Right lobe of liver (tissue), 6 donors: Measurements from ENCODE around the gene FBXL17. TPM values are rescaled to one million over a fixed set of nuclear protein-coding genes. Genes with fewer than 3 reads are reported as not detected.

Experiments
- ATAC-seq, 4 donors: fragments of 200-7000 bp; cut with Tn5 transposase; one replicate each; pipeline ENCODE4 v1.9.1; 2020; ENCODE audit warnings: mild to moderate bottlenecking in 4 of 4, moderate library complexity in 4 of 4
- DNase-seq, 3 donors: peaks; one replicate each; pipeline ENCODE4 v3.0.0-alpha.2; 2020
- H3K27ac ChIP-seq, 3 donors: fragments of 200-600 bp; one replicate each; pipeline ENCODE4 v1.8.0; 2022
- H3K27me3 ChIP-seq, 2 donors: fragments of 200-600 bp; one replicate each; pipeline ENCODE4 v1.8.0; 2022
- H3K36me3 ChIP-seq, 4 donors: fragments of 200-600 bp; sonication (generic) in 1 of 4; one replicate each; pipeline versions ENCODE4 v1.5.1 to v1.8.0; 2017 to 2022; ENCODE audit warnings: control low read depth in 1 of 4
- H3K4me1 ChIP-seq, 4 donors: fragments of 200-600 bp; sonication (generic) in 1 of 4; one replicate each; pipeline versions ENCODE4 v1.5.1 to v1.8.0; 2017 to 2022; ENCODE audit warnings: control low read depth in 1 of 4
- H3K4me3 ChIP-seq, 3 donors: fragments of 200-600 bp; one replicate each; pipeline ENCODE4 v1.8.0; 2022
- H3K9me3 ChIP-seq, 4 donors: fragments of 200-600 bp; sonication (generic) in 1 of 4; one replicate each; pipeline versions ENCODE4 v1.5.1 to v1.8.0; 2017 to 2022; ENCODE audit warnings: control low read depth in 1 of 4
- CTCF ChIP-seq, 4 donors: fragments of 200-600 bp in 3 of 4; fragments of 450-650 bp in 1 of 4; IDR thresholded peaks; one replicate each; pipeline versions ENCODE4 v1.5.1 to v1.8.0; 2016 to 2022; ENCODE audit warnings: antibody characterized with exemption in 4 of 4, mild to moderate bottlenecking in 2 of 4
- POLR2A ChIP-seq: fragments of 450-650 bp; IDR thresholded peaks from one replicate; pipeline ENCODE4 v1.6.1; 2017; ENCODE audit warnings: antibody characterized with exemption, mild to moderate bottlenecking
- WGBS: methylation state at CpG from one replicate; pipeline ENCODE4 v1.1.6; 2018; ENCODE audit warnings: low coverage, low lambda C conversion rate; ENCODE audit not compliant: insufficient coverage; ENCODE audit errors: missing lambda C conversion rate; 5-methylcytosine and 5-hydroxymethylcytosine counted together
- intact Hi-C, 2 donors: fragments of 100-400 bp; cut with DNase I; formaldehyde crosslinking; loops; one replicate each; pipeline versions ENCODE4 v1.11.2 to v1.14.1; 2022
- total RNA-seq, 6 experiments: library from RNA; depleted of rRNA in 2 of 6; stranded (reverse); fragments of >200 nt in 2 of 6; fragmentation: NEBNext Ultra II Directional in 3 of 6; extraction: Animal tissue kit (Norgen Biotek cat#: 25700) in 3 of 6; gene quantifications; one replicate each; pipeline versions ENCODE4 v1.1.0 to v1.2.4, GENCODE V29; 2016 to 2023
- donor health status: DM: no; HTN: yes; CAD: no.
- donor health status: DM: no; HTN: no; CAD: no.
- donor health status: DM: no; HTN: no; CAD: no.
- donor health status: DM: no; HTN: yes; CAD: no.
- donor health status: DM: no; HTN: yes; CAD: no.

Gene FBXL17
- total RNA-seq, 6 experiments from 2014 or later, result 7.7 to 10.6 (median 9.1) TPM

DNA sequence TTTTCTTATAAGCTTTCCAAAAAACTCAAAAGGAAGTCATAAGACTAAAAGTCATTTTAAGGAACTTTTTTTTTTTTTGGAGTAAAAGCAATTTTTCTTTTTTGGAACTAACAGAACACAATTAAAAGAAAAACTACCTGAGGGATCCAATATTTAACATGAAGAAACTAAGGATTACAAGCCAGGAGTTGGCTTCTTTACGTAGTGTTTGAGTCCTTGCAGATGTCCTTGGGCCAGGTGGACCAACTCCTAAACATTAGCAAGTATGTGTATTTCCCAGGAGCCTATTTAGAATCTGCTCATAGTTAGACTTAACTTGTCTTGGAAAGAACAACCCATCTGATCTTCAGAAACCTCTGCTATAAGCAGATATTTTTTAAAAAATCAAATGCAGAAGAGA, 557.1 kb downstream of the FBXL17 start:
- Histone ChIP-seq H3K36me3 (no peaks in the 10 kb centered on the region), H3K27me3 (no peaks in the 10 kb centered on the region), H3K27ac (no peak overlapping the region), H3K4me1 (no peaks in the 10 kb centered on the region), H3K4me3 (no peak overlapping the region), H3K9me3 (no peaks in the 10 kb centered on the region)
- DNase-seq (no peak), ATAC-seq (no peak)
- intact Hi-C loops, result no loop called here
- no peak for TF ChIP-seq POLR2A
- no peak for TF ChIP-seq CTCF (IDR thresholded peaks at IDR 0.05)
- WGBS, result 44% methylated on average over 1 of the region's 1 CpG

- DNase-seq, result no peak
- no peak for ATAC-seq
- H3K4me3 ChIP-seq, result no peak overlapping the region
- H3K27ac ChIP-seq, result no peak overlapping the region
- H3K9me3 ChIP-seq, result no peaks in the 10 kb centered on the region
- H3K27me3 ChIP-seq, result no peaks in the 10 kb centered on the region
- intact Hi-C loops, result no loop called here
- H3K4me1 ChIP-seq, result no peaks in the 10 kb centered on the region
- no peaks in the 10 kb centered on the region for H3K36me3 ChIP-seq
- 60% methylated on average over 3 of the region's 3 CpGs for WGBS
- TF ChIP-seq CTCF (IDR thresholded peaks at IDR 0.05) (no peak), POLR2A (no peak)
Observed at GRCh38 chr5:107821288-107821687, 560.6 kb downstream of the FBXL17 start.

GRCh38 chr5:107820429-107820828, 561.5 kb downstream of the FBXL17 start:
- TF ChIP-seq CTCF (IDR thresholded peaks at IDR 0.05), result no peak
- TF ChIP-seq POLR2A, result no peak
- H3K9me3 ChIP-seq, result no peaks in the 10 kb centered on the region
- no peak overlapping the region for H3K4me3 ChIP-seq
- intact Hi-C loops, result no loop called here
- WGBS, result 71% methylated on average over 4 of the region's 4 CpGs
- no peak overlapping the region for H3K27ac ChIP-seq
- H3K4me1 ChIP-seq, result no peaks in the 10 kb centered on the region
- ATAC-seq, result no peak
- no peaks in the 10 kb centered on the region for H3K27me3 ChIP-seq
- no peaks in the 10 kb centered on the region for H3K36me3 ChIP-seq
- DNase-seq, result no peak

- 67% methylated on average over 2 of the region's 2 CpGs for WGBS
- TF ChIP-seq POLR2A, result no peak
- TF ChIP-seq CTCF (IDR thresholded peaks at IDR 0.05), result no peak
- no peak for DNase-seq
- no peak overlapping the region for H3K27ac ChIP-seq
- no peak overlapping the region for H3K4me3 ChIP-seq
- H3K9me3 ChIP-seq, result no peaks in the 10 kb centered on the region
- H3K27me3 ChIP-seq, result no peaks in the 10 kb centered on the region
- intact Hi-C loops, result no loop called here
- H3K4me1 ChIP-seq, result no peaks in the 10 kb centered on the region
- ATAC-seq, result no peak
- no peaks in the 10 kb centered on the region for H3K36me3 ChIP-seq
Observed at GRCh38 chr5:107817951-107818350, 563.9 kb downstream of the FBXL17 start.

DNA sequence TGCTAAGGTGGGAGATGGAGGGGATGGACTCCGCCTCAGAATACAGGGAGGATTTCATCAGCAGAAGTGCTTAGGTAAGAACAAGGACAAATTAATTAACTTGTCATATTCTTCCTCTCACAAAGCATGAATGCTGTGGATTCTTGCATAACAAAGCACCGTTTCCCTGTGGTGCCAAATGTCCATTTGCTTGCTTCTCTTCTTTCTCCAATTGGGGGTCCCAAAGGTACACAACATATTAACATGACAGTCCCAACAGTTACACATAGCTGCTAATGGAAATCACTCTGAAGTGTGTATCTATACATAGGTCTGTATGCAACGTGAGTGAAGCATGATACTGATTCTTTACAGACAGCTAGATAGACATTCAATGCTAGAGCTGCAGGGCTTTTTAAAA, 564.5 kb downstream of the FBXL17 start:
- no peak overlapping the region for H3K27ac ChIP-seq
- DNase-seq (no peak), ATAC-seq (no peak)
- TF ChIP-seq POLR2A, result no peak
- H3K36me3 ChIP-seq, result no peaks in the 10 kb centered on the region
- intact Hi-C loops, result no loop called here
- H3K4me1 ChIP-seq, result no peaks in the 10 kb centered on the region
- 56% methylated on average over 3 of the region's 3 CpGs for WGBS
- no peaks in the 10 kb centered on the region for H3K9me3 ChIP-seq
- H3K27me3 ChIP-seq, result no peaks in the 10 kb centered on the region
- no peak overlapping the region for H3K4me3 ChIP-seq
